ENCODE data around the gene TIMP3.

DNA sequence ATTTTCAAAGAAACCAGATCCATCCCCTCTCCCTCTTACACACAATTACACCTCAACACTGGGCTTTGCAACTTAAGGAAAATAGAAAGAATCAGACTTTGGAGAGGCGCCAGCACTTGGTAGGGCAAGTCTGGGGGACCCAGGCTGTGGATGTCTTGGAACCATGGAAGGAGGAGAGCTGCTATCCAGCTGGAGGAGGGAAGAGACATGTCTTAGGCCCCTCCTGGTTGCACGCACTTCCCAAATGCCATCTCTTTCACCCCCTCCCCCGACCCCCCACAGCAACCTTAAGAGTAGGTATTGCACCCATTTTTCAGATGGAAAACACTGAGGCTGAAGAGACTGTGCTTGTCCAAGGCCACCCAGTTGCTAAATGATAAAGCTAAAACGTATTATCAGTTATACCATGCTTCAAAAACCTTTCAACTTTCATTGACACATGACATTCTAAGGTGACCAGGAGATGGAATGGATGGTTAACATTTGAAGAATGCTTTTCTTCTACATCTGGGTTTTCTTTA is 3.9 kb downstream of the TIMP3 start:
- TF ChIP-seq, protein P1, sequence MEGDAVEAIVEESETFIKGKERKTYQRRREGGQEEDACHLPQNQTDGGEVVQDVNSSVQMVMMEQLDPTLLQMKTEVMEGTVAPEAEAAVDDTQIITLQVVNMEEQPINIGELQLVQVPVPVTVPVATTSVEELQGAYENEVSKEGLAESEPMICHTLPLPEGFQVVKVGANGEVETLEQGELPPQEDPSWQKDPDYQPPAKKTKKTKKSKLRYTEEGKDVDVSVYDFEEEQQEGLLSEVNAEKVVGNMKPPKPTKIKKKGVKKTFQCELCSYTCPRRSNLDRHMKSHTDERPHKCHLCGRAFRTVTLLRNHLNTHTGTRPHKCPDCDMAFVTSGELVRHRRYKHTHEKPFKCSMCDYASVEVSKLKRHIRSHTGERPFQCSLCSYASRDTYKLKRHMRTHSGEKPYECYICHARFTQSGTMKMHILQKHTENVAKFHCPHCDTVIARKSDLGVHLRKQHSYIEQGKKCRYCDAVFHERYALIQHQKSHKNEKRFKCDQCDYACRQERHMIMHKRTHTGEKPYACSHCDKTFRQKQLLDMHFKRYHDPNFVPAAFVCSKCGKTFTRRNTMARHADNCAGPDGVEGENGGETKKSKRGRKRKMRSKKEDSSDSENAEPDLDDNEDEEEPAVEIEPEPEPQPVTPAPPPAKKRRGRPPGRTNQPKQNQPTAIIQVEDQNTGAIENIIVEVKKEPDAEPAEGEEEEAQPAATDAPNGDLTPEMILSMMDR (IDR thresholded peaks at IDR 0.05; ENCODE audit: borderline replicate concordance, extremely low read depth, low read length, poor library complexity, severe bottlenecking): no peak
- no peak for TF ChIP-seq EZH2 (IDR thresholded peaks at IDR 0.05; ENCODE audit: borderline replicate concordance, low read depth, low read length, severe bottlenecking)
